Coronary artery (tissue), 2 donors: ENCODE results near the gene GPR35.

ENCODE experiments used
- DNase-seq: peaks from one replicate; pipeline ENCODE4 v3.0.0-alpha.2; 2017; ENCODE audit warnings: low spot score
- H3K27ac ChIP-seq, 2 donors: fragments of 200-600 bp; sonication (generic); one replicate each; pipeline ENCODE4 v1.5.1; 2016 to 2019
- H3K4me3 ChIP-seq: fragments of 200-600 bp; sonication (generic); 2 replicates; pipeline ENCODE4 v1.5.1; 2016; ENCODE audit warnings: mild to moderate bottlenecking, moderate library complexity
- CTCF ChIP-seq: fragments of 200-600 bp; sonication (generic); IDR thresholded peaks from one replicate; pipeline ENCODE4 v1.5.1; 2019; ENCODE audit warnings: antibody characterized with exemption

The GPR35 gene

GRCh38 chr2:240624950-240625621, at the start of gene GPR35:
GPR35 (plus strand) TSS chr2:240625480; CDS start chr2:240629953, 4,473 bp downstream.
- Histone ChIP-seq H3K4me3 (no peak within 1 kb of the TSS), H3K27ac (no peak within 1 kb of the TSS)
- no peak for TF ChIP-seq CTCF
- no peak for DNase-seq

- no peak for DNase-seq
- H3K27ac ChIP-seq: no peak overlapping the region
- H3K4me3 ChIP-seq: no peak overlapping the region
- no peak for TF ChIP-seq CTCF
Observed at GRCh38 chr2:240576036-240576435, 49.2 kb upstream of the GPR35 start.

GRCh38 chr2:240576436-240577205, 48.7 kb upstream of the GPR35 start:
- TF ChIP-seq CTCF: no peak
- H3K4me3 ChIP-seq: no peak overlapping the region
- no peak overlapping the region for H3K27ac ChIP-seq
- DNase-seq: no peak

- H3K4me3 ChIP-seq: no peak overlapping the region
- TF ChIP-seq CTCF: no peak
- peak overlapping the region in 1 of 2 donors; percentile 43 for H3K27ac ChIP-seq
Observed at GRCh38 chr2:240577281-240578109, 47.8 kb upstream of the GPR35 start.

GRCh38 chr2:240578110-240578450, 47.2 kb upstream of the GPR35 start:
- no peak for TF ChIP-seq CTCF
- no peak for DNase-seq
- Histone ChIP-seq H3K4me3 (no peak overlapping the region), H3K27ac (peak overlapping the region in 1 of 2 donors; percentile 43)

More at GRCh38 chr2:240577281-240578109, 47.8 kb upstream of the GPR35 start:
- DNase-seq: no peak

- no peak for TF ChIP-seq CTCF
- DNase-seq: no peak
- Histone ChIP-seq H3K27ac (peak overlapping the region in 1 of 2 donors; percentile 43), H3K4me3 (no peak overlapping the region)
Observed at GRCh38 chr2:240578488-240578887, 46.8 kb upstream of the GPR35 start.
